ENCODE measurements around the gene BMX.

Gene BMX

DNA sequence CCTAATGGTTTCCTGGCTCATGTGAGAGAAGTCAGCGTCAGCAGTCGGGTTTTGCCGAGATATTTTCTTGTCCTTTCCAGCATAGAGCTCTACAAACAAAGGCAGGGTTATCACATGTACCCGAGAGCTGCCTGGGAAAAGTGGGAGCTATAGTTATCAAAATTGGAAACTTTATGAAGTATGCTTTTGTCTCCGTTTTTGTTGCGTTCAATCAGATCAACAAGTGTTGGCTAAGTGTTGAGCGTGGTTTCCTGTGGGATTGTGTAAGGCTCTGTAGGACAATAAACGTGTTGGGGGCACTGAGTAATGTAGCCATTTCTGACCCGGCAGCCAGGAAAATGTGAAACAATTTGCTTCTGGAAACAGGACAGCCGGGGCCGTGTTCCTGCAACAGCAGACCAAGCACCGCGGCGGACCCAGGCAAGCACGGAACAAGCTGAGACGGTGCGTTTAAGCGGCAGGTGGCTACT is at the start of gene BMX:
Gene BMX, plus strand, starts transcription at position 311 of the 470 bp plus-strand sequence. CDS start 7,547 bp downstream, outside the sequence.
- no peak within 1 kb of the TSS for H3K4me3 Mint-ChIP-seq
- H3K27me3 Mint-ChIP-seq, result peaks cover 10% of the 10 kb centered on the region
- H3K4me1 Mint-ChIP-seq, result peaks cover 6% of the 10 kb centered on the region
- no peaks in the 10 kb centered on the region for H3K36me3 Mint-ChIP-seq
- peak within 1 kb of the TSS; percentile 10 for H3K27ac Mint-ChIP-seq
- H3K9me3 Mint-ChIP-seq, result no peaks in the 10 kb centered on the region

DNA sequence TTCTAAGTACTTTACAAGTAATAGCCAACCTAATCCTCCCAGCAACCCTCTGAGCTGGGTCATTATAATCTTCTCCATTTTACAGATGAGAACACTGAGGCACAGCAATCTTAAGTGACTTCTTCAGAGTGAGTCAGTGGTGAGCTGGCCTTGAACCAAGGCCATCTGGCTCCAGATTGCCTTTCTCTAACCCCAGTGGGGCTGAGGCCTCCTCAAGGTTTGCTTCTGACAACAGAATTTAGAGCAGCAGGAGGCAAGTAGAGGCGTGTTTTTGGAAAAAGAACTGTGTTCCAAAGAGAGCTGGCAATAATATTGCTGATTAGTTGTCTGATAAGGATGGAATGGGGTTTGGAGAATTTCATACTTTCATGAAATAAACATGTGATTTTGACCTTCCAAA is 48.7 kb upstream of the BMX start:
- no peaks in the 10 kb centered on the region for H3K9me3 Mint-ChIP-seq
- no peaks in the 10 kb centered on the region for H3K4me1 Mint-ChIP-seq

DNA sequence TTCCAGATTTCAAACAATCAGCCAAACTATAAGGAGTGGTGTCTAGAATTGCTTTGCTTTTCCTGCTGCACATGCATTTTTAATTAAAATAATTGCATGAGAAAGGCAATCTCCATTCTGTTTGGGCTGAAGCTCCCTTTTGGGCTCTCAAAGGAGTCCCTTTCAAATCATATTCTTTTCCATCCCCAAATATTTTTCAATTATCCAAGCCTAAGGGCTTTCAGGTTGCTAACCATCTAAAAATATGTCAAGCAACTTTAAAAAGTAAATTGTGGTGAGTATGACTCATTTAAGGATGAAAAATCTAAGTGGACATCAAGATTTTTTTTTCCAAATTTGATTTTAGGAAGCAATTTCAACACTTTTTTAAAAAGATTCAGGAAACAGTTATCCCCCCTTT is 35.9 kb upstream of the BMX start:
- H3K27me3 Mint-ChIP-seq, result peaks cover 2% of the 10 kb centered on the region
- no peaks in the 10 kb centered on the region for H3K36me3 Mint-ChIP-seq
- H3K4me1 Mint-ChIP-seq, result no peaks in the 10 kb centered on the region
- H3K4me3 Mint-ChIP-seq, result no peak overlapping the region
- H3K9me3 Mint-ChIP-seq, result no peaks in the 10 kb centered on the region
- H3K27ac Mint-ChIP-seq, result no peak overlapping the region

More for the DNA sequence above, 48.7 kb upstream of the BMX start:
- Mint-ChIP-seq H3K4me3 (no peak overlapping the region), H3K27ac (no peak overlapping the region), H3K36me3 (no peaks in the 10 kb centered on the region), H3K27me3 (no peaks in the 10 kb centered on the region)

DNA sequence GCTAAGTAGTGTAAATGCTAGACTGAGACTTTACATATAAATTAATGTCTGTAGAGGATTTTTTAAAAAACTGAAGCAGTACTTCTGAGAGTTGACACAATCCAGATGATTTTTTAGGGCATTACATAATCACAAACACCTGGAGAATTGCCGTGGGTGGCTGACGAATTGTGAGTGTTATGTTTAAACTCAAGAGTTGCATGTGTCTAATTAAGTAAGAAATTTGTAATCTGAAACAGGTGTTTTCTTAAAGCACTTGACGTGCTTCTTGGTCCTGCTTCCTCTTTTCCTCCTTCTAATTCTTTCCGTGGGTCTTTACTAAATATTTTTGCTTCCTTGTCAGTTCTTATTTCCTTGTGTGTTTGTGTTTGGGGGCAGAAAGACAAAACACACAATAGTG is 35.3 kb upstream of the BMX start:
- Mint-ChIP-seq H3K4me3 (no peak overlapping the region), H3K4me1 (no peaks in the 10 kb centered on the region), H3K36me3 (no peaks in the 10 kb centered on the region), H3K27me3 (peaks cover 2% of the 10 kb centered on the region), H3K9me3 (no peaks in the 10 kb centered on the region), H3K27ac (no peak overlapping the region)

DNA sequence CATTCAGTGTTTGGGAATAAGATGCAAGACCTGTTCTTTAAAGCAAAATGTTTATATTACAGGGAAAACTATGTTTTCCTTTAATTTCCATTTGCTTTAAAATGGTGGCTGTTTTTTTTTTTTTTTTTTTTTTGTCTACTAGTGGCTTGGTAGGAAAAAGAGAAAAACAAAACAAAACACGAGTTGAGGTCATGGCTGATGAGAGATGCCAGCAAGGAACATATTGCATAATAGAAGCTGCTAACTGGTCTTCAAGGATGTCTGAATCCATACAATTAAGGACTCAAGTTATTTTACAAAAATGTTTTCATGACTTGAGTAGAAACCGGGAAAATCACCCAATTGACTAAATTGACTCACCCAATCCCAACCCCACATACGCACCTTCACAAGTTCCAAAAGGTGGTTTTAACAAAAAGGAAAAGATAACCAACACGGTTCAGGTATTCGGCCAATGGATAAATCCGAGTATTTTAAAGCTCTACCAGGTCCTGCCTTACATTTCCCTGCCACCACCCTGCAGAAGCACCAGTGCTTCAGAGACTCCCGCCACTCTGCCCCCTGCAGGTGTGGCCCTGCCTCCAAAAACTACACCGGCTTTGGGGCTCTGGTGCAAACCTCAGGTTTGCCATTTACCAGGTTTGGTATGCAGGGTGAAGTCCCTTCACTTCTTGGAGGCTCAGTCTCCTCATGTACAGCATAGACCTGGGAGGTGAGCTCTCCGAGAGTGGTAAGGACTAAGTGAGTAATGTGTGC is 34.5 kb upstream of the BMX start:
- Mint-ChIP-seq H3K9me3 (no peaks in the 10 kb centered on the region), H3K36me3 (no peaks in the 10 kb centered on the region), H3K27me3 (peaks cover 2% of the 10 kb centered on the region), H3K4me3 (no peak overlapping the region), H3K4me1 (no peaks in the 10 kb centered on the region), H3K27ac (no peak overlapping the region)

DNA sequence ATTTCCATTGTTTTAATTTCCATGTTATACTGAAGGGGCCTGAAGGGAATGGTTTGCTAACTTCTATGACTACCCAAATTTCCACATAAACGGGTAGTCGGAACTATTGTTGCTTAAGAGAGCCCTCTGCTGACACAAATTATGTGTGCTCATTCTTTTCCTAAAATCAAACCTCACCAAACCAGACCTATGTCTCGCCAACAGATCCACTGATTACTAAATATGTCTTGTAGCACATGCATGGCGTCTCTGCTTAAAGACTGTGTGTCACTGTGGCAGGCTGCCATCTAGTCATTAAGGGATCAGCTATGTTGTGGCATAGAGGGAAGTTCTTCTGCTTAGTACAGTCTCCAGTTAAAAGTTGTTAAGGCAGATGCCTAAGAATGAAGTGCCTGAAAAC is 32.6 kb upstream of the BMX start:
- Mint-ChIP-seq H3K27me3 (peaks cover 3% of the 10 kb centered on the region), H3K36me3 (no peaks in the 10 kb centered on the region), H3K27ac (no peak overlapping the region), H3K9me3 (no peaks in the 10 kb centered on the region), H3K4me3 (no peak overlapping the region), H3K4me1 (no peaks in the 10 kb centered on the region)

DNA sequence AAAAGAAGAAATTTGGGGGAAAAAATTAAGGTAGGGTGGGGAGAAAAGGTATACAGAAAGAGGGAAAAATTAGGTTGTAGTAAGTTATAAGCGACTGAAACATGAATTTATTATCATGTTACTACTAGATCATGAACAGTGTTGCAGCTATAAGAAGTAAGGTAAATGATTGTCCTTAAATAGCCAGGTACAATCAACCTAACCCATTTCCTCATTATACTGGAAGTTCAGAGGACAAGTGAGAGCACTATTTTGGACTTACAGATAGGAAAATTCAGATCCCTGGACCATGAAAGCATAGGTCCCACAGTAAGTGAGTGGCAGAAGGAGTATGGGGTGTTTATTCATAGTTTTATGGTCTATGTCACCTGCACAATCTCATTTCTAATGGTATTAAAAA is 31.0 kb upstream of the BMX start:
- no peaks in the 10 kb centered on the region for H3K36me3 Mint-ChIP-seq
- H3K27ac Mint-ChIP-seq, result no peak overlapping the region
- no peak overlapping the region for H3K4me3 Mint-ChIP-seq
- H3K9me3 Mint-ChIP-seq, result no peaks in the 10 kb centered on the region
- no peaks in the 10 kb centered on the region for H3K4me1 Mint-ChIP-seq
- peaks cover 3% of the 10 kb centered on the region for H3K27me3 Mint-ChIP-seq

DNA sequence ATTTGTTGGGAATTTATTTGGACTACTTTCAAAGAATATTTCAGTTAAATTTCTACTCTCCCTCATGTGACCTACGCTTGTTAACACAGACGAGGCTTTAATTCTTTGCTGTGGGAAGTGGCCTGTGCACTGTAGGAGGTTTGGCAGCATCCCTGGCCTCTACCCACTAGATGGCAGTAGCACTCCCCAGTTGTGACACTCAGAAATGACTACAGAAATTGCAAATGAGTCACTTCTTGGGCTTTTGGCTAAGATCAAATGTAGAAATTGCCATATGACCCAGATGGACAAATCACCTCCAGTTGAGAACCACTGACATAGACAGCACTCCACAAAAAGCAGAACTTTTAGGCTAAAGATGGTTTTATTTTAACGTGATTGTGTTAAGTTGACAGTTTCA is 29.6 kb upstream of the BMX start:
- Mint-ChIP-seq H3K36me3 (no peaks in the 10 kb centered on the region), H3K27me3 (peaks cover 1% of the 10 kb centered on the region), H3K4me1 (no peaks in the 10 kb centered on the region), H3K27ac (no peak overlapping the region), H3K4me3 (no peak overlapping the region), H3K9me3 (no peaks in the 10 kb centered on the region)

DNA sequence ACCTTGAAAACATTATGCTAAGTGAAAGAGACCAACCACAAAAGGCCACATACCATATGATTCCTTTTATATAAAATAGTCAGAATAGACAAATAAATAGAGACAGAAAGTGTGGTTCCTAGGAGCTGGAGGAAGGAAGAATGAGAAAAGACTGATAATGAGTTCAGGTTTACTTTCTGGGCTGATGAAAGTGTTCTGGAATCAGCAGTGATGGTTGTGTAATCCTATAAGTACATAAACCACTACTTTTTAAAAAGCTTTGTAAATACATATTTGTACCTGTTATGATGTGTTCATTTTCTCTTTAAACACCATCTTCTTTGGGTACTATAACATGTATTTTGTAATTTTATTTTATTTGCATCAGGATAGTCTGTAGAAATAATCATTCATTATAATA is 28.1 kb upstream of the BMX start:
- Mint-ChIP-seq H3K27me3 (peaks cover 3% of the 10 kb centered on the region), H3K27ac (no peak overlapping the region), H3K9me3 (no peaks in the 10 kb centered on the region), H3K36me3 (no peaks in the 10 kb centered on the region), H3K4me3 (no peak overlapping the region), H3K4me1 (no peaks in the 10 kb centered on the region)

DNA sequence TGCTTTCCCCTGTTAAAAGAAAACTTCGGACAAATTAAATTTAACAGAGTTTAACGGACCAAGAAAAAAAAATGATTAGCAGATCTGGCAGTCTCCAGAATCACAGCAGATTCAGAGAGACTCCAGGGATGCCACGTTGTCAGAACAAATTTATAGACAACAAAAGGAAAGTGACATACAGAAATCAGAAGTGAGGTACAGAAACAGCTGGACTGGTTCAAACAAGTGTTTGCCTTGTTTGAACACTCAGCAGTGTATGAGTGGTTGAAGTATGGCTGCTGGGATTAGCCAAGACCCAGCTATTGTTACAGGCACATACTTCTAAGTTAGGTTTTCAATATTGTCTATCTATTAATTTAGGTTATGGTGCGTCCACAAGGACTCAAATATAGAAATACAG is 26.6 kb upstream of the BMX start:
- Mint-ChIP-seq H3K27ac (no peak overlapping the region), H3K9me3 (no peaks in the 10 kb centered on the region), H3K4me1 (no peaks in the 10 kb centered on the region), H3K36me3 (no peaks in the 10 kb centered on the region), H3K4me3 (no peak overlapping the region), H3K27me3 (peaks cover 3% of the 10 kb centered on the region)

DNA sequence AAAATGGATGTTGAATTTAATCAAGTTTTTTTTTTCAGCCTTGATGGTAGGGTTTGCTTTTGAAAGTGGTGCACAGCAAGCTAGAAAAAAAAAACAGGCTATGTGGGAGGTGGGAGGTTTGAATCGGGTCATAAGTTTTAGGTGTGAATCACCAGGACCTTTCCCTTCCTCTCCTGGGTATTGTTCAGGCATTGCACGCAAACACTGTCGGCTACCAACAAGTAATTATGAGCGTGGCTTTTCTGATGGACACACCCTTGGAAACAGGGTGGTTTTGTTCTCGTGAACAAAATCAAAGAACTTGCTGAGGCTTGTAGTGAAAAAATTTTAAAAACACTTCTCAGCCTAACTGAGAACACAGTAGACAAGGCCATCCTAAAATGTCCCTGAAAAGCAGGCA is 25.6 kb upstream of the BMX start:
- no peak overlapping the region for H3K4me3 Mint-ChIP-seq
- H3K36me3 Mint-ChIP-seq, result no peaks in the 10 kb centered on the region
- H3K9me3 Mint-ChIP-seq, result no peaks in the 10 kb centered on the region
- no peak overlapping the region for H3K27ac Mint-ChIP-seq
- peaks cover 3% of the 10 kb centered on the region for H3K27me3 Mint-ChIP-seq
- H3K4me1 Mint-ChIP-seq, result no peaks in the 10 kb centered on the region

DNA sequence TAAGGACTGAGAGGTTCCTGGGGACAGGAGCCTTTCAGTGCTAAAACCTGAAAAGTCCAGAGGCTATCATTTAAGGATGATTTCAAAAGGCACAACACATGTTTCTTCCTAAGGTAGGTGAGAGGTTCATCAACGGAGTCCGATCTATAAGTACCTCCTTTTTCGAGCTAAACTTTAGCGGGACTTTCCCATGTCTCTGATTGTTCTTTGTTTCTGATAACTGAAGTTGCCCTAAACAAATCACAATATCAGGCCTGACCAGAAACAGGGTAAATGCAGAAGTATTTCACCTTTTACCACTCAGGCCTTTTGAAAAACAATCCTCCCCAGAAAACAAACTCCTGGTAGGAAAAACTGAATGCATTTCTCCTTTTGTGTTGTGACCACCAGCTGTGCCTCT is 25.1 kb upstream of the BMX start:
- Mint-ChIP-seq H3K4me1 (no peaks in the 10 kb centered on the region), H3K36me3 (no peaks in the 10 kb centered on the region), H3K4me3 (no peak overlapping the region), H3K27me3 (peaks cover 3% of the 10 kb centered on the region), H3K27ac (no peak overlapping the region), H3K9me3 (no peaks in the 10 kb centered on the region)

DNA sequence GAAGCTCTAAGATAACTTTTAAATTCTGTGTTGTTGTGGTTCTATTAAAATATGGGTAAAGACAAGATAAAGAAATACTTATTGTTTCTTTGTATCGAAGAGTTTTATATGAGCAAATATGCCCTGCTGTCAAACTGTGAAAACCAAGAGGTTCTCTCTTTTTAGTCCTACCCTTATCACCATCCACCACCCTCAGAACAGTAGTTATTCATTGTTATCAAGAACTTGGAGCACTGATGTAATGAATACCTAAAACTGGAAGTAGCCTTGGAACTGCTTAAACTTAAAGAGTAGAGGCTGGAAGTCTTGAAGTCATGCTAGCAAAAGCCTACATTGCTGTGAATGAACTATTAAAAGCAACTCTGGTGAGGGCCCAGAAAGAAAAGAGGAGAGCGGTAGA is 16.7 kb upstream of the BMX start:
- H3K9me3 Mint-ChIP-seq, result no peaks in the 10 kb centered on the region
- H3K36me3 Mint-ChIP-seq, result no peaks in the 10 kb centered on the region
- no peak overlapping the region for H3K27ac Mint-ChIP-seq
- no peaks in the 10 kb centered on the region for H3K4me1 Mint-ChIP-seq
- H3K27me3 Mint-ChIP-seq, result peaks cover 4% of the 10 kb centered on the region
- no peak overlapping the region for H3K4me3 Mint-ChIP-seq

DNA sequence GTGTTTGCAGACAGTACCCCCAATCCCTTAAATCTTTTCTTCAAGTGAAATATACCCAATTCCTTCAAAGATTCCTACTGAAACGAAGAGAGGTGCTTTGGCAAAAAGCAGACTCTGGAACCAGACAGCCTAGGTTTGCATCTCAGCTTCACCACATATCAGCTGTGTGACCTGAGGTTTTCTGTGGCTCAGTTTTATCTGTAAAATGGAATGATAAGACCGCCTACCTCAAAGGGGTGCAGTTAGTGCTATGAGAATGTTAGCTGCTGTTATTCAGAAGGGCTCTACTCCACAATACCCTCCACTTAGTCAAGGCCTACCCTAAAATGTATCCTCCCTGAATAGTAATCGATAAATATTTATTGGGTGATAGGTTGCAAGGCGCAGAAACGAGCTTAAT is 8.1 kb upstream of the BMX start:
- Mint-ChIP-seq H3K4me1 (peaks cover 5% of the 10 kb centered on the region), H3K36me3 (no peaks in the 10 kb centered on the region), H3K4me3 (no peak overlapping the region), H3K27ac (no peak overlapping the region), H3K27me3 (peaks cover 5% of the 10 kb centered on the region), H3K9me3 (no peaks in the 10 kb centered on the region)

DNA sequence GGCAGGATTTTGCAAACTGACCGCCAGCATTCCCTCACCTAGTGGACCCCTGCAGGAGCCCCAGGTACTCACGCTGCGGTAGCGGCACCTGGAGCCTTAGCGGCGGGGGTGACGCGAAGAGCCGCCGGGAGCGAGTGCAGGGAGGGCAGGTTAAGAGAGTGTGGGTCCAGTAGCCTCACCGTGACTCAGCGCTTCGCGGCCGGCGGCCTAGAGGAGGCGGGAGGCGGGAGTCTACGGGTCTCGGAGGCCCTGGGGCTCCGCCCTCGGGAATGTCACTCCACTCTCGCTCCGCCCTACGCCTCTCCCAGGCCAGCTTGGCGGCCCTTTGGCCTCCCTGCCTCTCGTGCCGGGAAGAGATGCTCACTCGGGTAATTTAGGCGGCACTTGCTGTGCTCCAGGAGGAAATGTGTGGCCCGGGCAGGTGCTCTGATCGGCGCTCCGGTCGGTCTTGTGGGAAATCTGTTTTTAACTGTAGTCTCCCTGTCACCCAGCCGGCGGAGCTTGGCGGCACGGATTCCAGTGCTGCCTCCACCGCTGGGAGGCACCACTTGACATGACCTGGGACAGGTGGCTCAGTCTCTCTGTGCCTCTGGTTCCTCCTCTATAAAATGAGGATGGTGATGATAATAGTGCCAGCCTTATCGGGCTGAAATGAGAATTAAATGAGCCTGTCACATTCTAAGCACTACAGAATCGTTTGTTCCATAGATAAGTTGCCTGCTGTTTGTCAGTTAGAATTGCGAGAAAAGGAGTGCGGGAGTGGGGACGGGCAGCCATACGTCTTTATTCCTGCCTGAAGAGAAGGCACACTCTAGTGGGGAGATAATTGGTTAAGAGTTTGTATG is 7.3 kb upstream of the BMX start, which contains the start of gene PIR:
Gene PIR, minus strand, starts transcription at position 216 of the 845 bp plus-strand sequence. CDS start 2,076 bp downstream, outside the sequence.
- H3K36me3 Mint-ChIP-seq, result no peaks in the 10 kb centered on the region
- peak within 1 kb of the TSS; percentile 81 for H3K4me3 Mint-ChIP-seq
- H3K4me1 Mint-ChIP-seq, result peaks cover 11% of the 10 kb centered on the region
- no peaks in the 10 kb centered on the region for H3K9me3 Mint-ChIP-seq
- no peak within 1 kb of the TSS for H3K27ac Mint-ChIP-seq
- H3K27me3 Mint-ChIP-seq, result peaks cover 6% of the 10 kb centered on the region

DNA sequence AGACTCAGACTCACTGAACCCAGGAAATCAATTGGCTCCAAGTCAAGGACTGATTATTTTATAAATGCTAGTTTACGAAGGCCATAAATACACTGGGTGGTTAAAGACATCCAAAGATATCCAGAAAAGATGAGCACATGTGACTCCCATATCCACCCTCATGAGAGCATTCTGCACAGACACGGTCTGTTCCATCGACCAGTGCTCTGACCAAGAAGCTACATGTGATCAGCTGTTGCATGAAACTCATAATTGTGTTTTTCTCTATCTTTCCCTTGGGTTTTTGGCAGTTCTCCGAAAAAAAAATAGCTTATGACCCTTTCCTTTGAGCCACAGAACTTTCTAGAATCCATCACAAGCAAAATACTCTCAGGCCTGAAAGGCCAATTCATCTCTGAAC is 4.8 kb upstream of the BMX start:
- no peak overlapping the region for H3K4me3 Mint-ChIP-seq
- no peaks in the 10 kb centered on the region for H3K9me3 Mint-ChIP-seq
- H3K27me3 Mint-ChIP-seq, result peaks cover 8% of the 10 kb centered on the region
- no peaks in the 10 kb centered on the region for H3K36me3 Mint-ChIP-seq
- peaks cover 11% of the 10 kb centered on the region for H3K4me1 Mint-ChIP-seq
- H3K27ac Mint-ChIP-seq, result no peak overlapping the region
